Smooth muscle cell (in vitro differentiated cells): Measurements from ENCODE around the gene TMCC3. TPM values are rescaled to one million over a fixed set of nuclear protein-coding genes. Genes with fewer than 3 reads are reported as not detected.

ENCODE experiments used
- DNase-seq: peaks from one replicate; lab custom pipeline; 2025; ENCODE audit not compliant: unreplicated experiment; lab: John Stamatoyannopoulos, UW
- H2AFZ ChIP-seq: fragments of 200-600 bp; sonication (generic); 2 replicates; pipeline ENCODE4 v1.6.0; 2016; ENCODE audit warnings: antibody characterized with exemption, low read depth, mild to moderate bottlenecking
- H3F3A ChIP-seq: fragments of 200-600 bp; sonication (generic); 2 replicates; pipeline ENCODE4 v1.6.0; 2017; ENCODE audit warnings: antibody characterized with exemption, low read depth
- H3K27ac ChIP-seq: fragments of 200-600 bp; sonication (generic); 2 replicates; pipeline ENCODE4 v1.5.1; 2016; ENCODE audit warnings: low read depth, mild to moderate bottlenecking
- H3K27me3 ChIP-seq: fragments of 200-600 bp; sonication (generic); 2 replicates; pipeline ENCODE4 v1.6.1; 2016; ENCODE audit warnings: low read depth, mild to moderate bottlenecking
- H3K36me3 ChIP-seq: fragments of 200-600 bp; sonication (generic); 2 replicates; pipeline ENCODE4 v1.5.1; 2016; ENCODE audit warnings: low read depth
- H3K4me1 ChIP-seq: fragments of 200-600 bp; sonication (generic); 2 replicates; pipeline ENCODE4 v1.5.1; 2016; ENCODE audit warnings: low read depth
- H3K4me2 ChIP-seq: fragments of 200-600 bp; sonication (generic); 2 replicates; pipeline ENCODE4 v1.6.0; 2016; ENCODE audit warnings: mild to moderate bottlenecking
- H3K4me3 ChIP-seq: fragments of 200-600 bp; sonication (generic); 2 replicates; pipeline ENCODE4 v1.5.1; 2016; ENCODE audit warnings: mild to moderate bottlenecking
- H3K79me2 ChIP-seq: fragments of 200-600 bp; sonication (generic); 2 replicates; pipeline ENCODE4 v1.6.0; 2016; ENCODE audit warnings: low read depth, mild to moderate bottlenecking
- H3K9ac ChIP-seq: fragments of 200-600 bp; sonication (generic); 2 replicates; pipeline ENCODE4 v1.6.0; 2016; ENCODE audit warnings: low read depth
- H3K9me3 ChIP-seq: fragments of 200-600 bp; sonication (generic); replicated peaks from 2 replicates; pipeline ENCODE4 v1.5.1; 2016; ENCODE audit warnings: low read depth
- H4K20me1 ChIP-seq: fragments of 200-600 bp; sonication (generic); 2 replicates; pipeline ENCODE4 v1.6.0; 2016; ENCODE audit warnings: low read depth
- WGBS: methylation state at CpG from one replicate; pipeline ENCODE4 v1.1.7; 2016; ENCODE audit warnings: low lambda C conversion rate; 5-methylcytosine and 5-hydroxymethylcytosine counted together
- polyA plus RNA-seq: library from polyadenylated mRNA; unstranded; fragments of >200 nt; fragmentation: Nextera tagmentation; extraction: Ambion mirVana; gene quantifications from 2 replicates; pipeline ENCODE4 v1.2.1, GENCODE V29; 2016
- total RNA-seq: library from RNA; depleted of rRNA; stranded (reverse); fragments of >200 nt; gene quantifications from 2 replicates; pipeline ENCODE4 v1.2.3, GENCODE V29; 2014
- TF ChIP-seq, protein P1 (sequence below): fragments of 200-600 bp; sonication (generic); IDR thresholded peaks from 2 replicates; pipeline ENCODE4 v1.5.1; 2017; ENCODE audit warnings: borderline replicate concordance, mild to moderate bottlenecking, antibody characterized with exemption; ENCODE audit not compliant: insufficient read depth, poor library complexity, severe bottlenecking

TMCC3 gene
- total and polyA plus RNA-seq, 2 experiments from 2014 or later = 7.0 to 11.2 TPM

DNA sequence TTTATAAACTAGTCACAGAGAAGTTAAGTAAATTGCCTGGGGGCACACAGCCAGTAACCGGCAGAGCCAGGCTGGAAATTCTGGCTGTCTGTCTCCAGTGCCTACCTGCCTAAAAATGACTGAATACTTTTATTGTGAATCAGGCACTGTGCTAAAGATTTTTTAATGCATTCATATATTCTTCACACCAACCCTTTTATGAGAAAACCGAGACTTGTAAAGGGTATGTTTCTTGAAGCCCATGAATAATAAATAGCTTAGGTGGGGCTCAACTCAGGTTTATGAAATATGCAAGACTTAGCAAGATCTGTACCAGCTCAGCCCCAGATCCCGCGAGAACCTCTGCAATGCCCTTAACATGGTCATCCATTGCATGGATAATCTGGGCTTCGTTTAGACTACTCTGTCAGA, 60.8 kb downstream of the TMCC3 start:
- DNase-seq = no peak
- Histone ChIP-seq H3F3A (no peaks in the 10 kb centered on the region), H2AFZ (no peak overlapping the region), H4K20me1 (peaks cover 42% of the 10 kb centered on the region), H3K36me3 (no peaks in the 10 kb centered on the region), H3K4me3 (no peak overlapping the region), H3K27ac (no peak overlapping the region), H3K4me2 (no peak overlapping the region), H3K27me3 (no peaks in the 10 kb centered on the region), H3K9me3 (no peaks in the 10 kb centered on the region), H3K79me2 (no peaks in the 10 kb centered on the region), H3K4me1 (peaks cover 21% of the 10 kb centered on the region), H3K9ac (no peak overlapping the region)
- TF ChIP-seq, protein P1, sequence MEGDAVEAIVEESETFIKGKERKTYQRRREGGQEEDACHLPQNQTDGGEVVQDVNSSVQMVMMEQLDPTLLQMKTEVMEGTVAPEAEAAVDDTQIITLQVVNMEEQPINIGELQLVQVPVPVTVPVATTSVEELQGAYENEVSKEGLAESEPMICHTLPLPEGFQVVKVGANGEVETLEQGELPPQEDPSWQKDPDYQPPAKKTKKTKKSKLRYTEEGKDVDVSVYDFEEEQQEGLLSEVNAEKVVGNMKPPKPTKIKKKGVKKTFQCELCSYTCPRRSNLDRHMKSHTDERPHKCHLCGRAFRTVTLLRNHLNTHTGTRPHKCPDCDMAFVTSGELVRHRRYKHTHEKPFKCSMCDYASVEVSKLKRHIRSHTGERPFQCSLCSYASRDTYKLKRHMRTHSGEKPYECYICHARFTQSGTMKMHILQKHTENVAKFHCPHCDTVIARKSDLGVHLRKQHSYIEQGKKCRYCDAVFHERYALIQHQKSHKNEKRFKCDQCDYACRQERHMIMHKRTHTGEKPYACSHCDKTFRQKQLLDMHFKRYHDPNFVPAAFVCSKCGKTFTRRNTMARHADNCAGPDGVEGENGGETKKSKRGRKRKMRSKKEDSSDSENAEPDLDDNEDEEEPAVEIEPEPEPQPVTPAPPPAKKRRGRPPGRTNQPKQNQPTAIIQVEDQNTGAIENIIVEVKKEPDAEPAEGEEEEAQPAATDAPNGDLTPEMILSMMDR = no peak
- 73% methylated on average over 5 of the region's 5 CpGs for WGBS

DNA sequence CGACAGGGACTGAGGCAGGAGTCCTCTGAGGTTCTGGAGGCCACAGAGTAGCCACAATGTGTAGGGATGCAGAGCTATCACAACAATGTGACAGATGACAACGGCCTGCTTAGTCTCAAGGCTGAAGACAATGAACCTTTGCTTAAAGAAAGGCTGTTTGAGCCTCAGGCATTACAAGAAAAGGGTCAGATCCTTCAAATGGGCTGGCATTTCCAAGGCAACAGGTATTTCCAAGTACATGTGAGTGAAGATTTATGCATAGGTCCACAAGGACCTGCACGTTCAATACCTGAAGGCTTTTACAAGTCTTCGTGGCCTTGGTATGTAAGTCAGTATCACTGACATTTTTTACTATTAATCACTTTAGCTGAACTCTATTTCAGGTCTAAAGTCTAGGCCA, 62.0 kb downstream of the TMCC3 start:
- peaks cover 17% of the 10 kb centered on the region for H3K4me1 ChIP-seq
- H4K20me1 ChIP-seq = peaks cover 32% of the 10 kb centered on the region
- H3K9me3 ChIP-seq = no peaks in the 10 kb centered on the region
- no peaks in the 10 kb centered on the region for H3K27me3 ChIP-seq
- no peak overlapping the region for H3K27ac ChIP-seq
- 60% methylated on average over 4 of the region's 4 CpGs for WGBS
- H3K36me3 ChIP-seq = no peaks in the 10 kb centered on the region
- no peaks in the 10 kb centered on the region for H3K79me2 ChIP-seq
- H3F3A ChIP-seq = no peaks in the 10 kb centered on the region
- no peak overlapping the region for H3K9ac ChIP-seq
- no peak overlapping the region for H3K4me2 ChIP-seq
- DNase-seq = no peak
- H3K4me3 ChIP-seq = no peak overlapping the region
- no peak overlapping the region for H2AFZ ChIP-seq
- TF ChIP-seq, protein P1 = no peak

DNA sequence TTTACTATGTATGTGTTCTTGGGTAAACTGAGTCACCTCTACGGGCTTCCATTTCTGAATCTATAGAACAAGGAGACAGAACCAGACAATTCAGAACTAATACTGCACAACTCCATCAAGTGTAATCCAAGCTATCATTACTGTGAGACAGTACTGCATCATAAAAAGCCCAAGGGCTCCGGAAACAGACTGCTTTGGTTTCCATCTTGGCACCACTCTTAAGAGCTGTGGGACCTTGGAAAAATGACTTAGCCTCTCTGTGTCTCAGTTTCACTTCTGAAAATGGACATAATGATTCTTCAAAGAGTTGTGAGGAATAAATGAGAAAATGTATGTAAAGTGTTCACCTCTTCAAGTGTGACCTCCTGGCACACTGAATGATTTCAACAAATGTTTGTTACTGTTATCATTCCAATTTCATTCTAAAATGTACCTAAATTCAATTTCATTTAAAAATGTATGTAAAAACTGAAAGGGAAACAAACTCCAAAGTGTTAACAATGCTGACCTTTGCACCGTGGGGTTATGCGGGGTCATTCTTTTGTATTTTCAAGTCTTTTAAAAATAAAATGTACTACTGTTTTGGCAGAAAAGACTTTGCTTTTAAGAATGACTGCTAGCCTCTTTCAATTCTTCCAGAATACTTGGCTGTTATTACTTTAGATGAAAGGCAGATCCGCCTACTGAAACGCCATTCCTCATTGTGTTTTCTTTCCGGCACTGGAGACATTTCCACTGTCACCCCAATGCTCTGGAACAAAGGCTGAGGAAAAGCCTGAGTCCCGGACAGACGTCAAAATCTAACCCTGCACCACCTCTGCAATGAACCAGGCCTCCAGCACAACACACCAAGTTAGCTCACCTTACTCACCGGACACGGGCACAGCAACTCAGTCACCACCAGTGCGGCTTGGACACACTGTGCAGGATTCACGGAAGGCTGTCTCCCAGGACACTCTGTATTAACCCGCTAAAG, 62.8 kb downstream of the TMCC3 start:
- no peak for DNase-seq
- Histone ChIP-seq H3K27ac (no peak overlapping the region), H3K36me3 (no peaks in the 10 kb centered on the region), H3K4me3 (no peak overlapping the region), H4K20me1 (peaks cover 26% of the 10 kb centered on the region), H3K9ac (no peak overlapping the region), H3K9me3 (no peaks in the 10 kb centered on the region), H3K79me2 (no peaks in the 10 kb centered on the region), H3F3A (no peaks in the 10 kb centered on the region), H3K27me3 (no peaks in the 10 kb centered on the region), H2AFZ (no peak overlapping the region), H3K4me1 (peaks cover 17% of the 10 kb centered on the region), H3K4me2 (no peak overlapping the region)
- WGBS = 79% methylated on average over 14 of the region's 14 CpGs
- TF ChIP-seq, protein P1 = no peak
